LNCAP (cell line): ENCODE data around the gene ANTKMT.
A peak's percentile ranks its signal among the peaks of the same experiment; 100 is the strongest.

Experiments used
- TF ChIP-seq, protein P1 (sequence below): fragments of 450-650 bp; IDR thresholded peaks from 2 replicates; pipeline ENCODE4 v1.5.1; 2017; ENCODE audit warnings: mild to moderate bottlenecking

ANTKMT gene

DNA sequence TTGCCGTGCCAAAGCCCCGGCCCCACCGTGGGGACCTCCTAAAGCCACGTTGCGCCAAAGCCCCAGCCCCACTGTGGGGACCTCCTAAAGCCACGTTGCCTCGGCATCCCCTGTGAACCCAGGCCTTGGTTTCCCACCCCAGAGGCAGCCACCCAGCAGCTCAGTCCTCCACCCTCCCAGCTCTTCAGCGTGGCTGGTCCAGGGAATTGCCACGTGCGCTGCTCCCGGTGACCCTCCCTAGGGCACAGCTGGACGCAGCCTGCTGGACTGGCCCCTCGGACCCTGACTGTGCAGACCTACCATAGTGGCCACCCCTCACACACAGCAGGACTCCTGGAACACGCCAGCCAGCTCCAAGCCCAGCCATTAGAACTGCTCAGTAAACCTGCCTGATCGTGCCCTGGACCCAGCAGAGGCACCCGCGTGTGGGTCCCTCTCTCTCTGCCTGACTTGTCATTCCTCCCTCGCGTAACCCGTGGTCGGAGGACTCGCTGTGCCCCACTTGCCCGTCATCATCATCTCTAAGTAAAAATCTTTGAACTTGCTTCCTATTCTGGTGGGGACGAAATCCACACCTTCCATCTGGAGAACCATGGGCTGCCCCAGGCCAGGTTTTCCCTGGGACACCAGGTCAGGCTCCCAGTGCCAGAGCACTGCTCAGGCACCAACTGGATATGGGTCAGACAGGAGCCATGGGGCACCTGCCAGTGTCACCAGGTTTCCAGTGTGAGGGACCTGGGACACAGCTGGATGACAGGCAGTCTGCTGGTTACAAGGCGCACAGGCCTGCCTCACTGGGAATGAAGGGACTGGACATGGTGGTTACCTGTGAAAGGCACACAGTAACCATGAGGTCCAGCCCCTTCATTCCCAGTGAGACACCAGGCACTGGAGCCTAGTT lies 14.3 kb downstream of the ANTKMT start:
- TF ChIP-seq, protein P1, sequence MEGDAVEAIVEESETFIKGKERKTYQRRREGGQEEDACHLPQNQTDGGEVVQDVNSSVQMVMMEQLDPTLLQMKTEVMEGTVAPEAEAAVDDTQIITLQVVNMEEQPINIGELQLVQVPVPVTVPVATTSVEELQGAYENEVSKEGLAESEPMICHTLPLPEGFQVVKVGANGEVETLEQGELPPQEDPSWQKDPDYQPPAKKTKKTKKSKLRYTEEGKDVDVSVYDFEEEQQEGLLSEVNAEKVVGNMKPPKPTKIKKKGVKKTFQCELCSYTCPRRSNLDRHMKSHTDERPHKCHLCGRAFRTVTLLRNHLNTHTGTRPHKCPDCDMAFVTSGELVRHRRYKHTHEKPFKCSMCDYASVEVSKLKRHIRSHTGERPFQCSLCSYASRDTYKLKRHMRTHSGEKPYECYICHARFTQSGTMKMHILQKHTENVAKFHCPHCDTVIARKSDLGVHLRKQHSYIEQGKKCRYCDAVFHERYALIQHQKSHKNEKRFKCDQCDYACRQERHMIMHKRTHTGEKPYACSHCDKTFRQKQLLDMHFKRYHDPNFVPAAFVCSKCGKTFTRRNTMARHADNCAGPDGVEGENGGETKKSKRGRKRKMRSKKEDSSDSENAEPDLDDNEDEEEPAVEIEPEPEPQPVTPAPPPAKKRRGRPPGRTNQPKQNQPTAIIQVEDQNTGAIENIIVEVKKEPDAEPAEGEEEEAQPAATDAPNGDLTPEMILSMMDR: no peak

GRCh38 chr16:735982-736453 lies 15.1 kb downstream of the ANTKMT start:
- TF ChIP-seq, protein P1: no peak

- TF ChIP-seq, protein P1: no peak
Measured at GRCh38 chr16:736936-737481, 16.1 kb downstream of the ANTKMT start.

- TF ChIP-seq, protein P1: no peak
Measured at GRCh38 chr16:739560-740458, 18.9 kb downstream of the ANTKMT start.

DNA sequence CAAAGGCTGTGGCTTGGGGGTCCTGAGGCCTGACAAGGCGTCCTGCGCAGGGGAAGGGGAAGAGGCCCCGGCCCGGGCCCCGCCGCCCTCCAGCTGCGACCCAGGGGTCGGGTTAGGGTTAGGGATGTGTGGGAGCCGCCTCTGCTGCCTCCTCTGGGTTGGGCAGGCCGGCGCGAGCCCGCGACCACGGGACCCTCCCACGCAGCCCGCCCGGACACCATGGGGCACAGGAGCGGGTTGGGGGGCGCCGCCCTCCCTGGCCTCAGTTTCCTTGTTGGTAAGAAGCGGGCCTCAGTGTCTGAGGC lies 19.5 kb downstream of the ANTKMT start:
- TF ChIP-seq, protein P1: no peak

- TF ChIP-seq, protein P1: peak; percentile 97
Measured at GRCh38 chr16:740764-741505, 20.0 kb downstream of the ANTKMT start, which contains the start of gene CIAO3. TSS of gene CIAO3 (minus strand) at chr16:740997. CDS start at chr16:740985, 12 bp downstream.
